HG02840 (cell line): ENCODE measurements around the gene SLC22A8.
"Not testable (repeated sequence)": the region's sequence is repeated elsewhere in the genome, so short reads cannot be mapped to it uniquely, and the experiment has no call there.

ENCODE experiments used
- ATAC-seq: cut with Tn5 transposase; IDR thresholded peaks from one replicate; pipeline ENCODE4 v1.9.1; 2021; ENCODE audit warnings: mild to moderate bottlenecking, moderate library complexity, moderate number of reproducible peaks; ENCODE audit not compliant: unreplicated experiment, low FRiP score

The SLC22A8 gene, protein sequence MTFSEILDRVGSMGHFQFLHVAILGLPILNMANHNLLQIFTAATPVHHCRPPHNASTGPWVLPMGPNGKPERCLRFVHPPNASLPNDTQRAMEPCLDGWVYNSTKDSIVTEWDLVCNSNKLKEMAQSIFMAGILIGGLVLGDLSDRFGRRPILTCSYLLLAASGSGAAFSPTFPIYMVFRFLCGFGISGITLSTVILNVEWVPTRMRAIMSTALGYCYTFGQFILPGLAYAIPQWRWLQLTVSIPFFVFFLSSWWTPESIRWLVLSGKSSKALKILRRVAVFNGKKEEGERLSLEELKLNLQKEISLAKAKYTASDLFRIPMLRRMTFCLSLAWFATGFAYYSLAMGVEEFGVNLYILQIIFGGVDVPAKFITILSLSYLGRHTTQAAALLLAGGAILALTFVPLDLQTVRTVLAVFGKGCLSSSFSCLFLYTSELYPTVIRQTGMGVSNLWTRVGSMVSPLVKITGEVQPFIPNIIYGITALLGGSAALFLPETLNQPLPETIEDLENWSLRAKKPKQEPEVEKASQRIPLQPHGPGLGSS

DNA sequence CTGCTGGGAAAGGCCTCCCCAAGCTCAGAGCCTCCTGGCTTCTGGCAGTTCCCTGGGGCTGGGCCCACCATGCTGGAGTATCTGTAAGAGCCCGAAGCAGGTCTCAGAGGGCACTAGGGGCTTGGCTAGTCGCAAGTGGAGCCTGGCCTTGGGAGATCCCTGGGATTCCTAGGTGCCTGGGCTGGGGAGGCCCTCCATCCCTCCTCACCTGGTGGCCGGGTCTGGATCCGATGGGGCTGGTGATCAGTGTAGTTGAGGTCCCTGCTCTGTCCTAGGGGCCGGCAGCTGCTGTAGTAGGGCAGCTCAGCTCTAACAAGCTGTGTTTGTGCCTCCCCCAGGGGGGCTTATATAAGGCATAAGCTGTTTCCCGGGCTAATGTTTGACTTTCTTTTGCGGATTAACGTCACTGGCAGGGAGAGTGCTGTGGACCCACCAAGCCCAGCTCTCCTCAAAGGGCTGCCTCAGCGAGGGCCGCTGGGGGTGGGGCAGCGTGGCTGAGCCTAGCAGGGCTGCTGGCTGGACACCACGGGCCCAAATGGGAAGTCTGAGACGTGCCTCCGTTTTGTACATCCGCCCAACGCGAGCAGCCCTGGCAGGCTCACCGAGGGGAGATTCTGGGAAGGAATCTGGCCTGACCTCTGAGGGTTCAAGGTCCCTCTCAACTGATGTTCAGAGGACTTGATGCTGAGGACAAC, at the start of gene SLC22A8:
SLC22A8 (minus strand) TSS at position 321 of the 695 bp plus-strand sequence. CDS start 883 bp downstream, outside the sequence.
- ATAC-seq = no peak

DNA sequence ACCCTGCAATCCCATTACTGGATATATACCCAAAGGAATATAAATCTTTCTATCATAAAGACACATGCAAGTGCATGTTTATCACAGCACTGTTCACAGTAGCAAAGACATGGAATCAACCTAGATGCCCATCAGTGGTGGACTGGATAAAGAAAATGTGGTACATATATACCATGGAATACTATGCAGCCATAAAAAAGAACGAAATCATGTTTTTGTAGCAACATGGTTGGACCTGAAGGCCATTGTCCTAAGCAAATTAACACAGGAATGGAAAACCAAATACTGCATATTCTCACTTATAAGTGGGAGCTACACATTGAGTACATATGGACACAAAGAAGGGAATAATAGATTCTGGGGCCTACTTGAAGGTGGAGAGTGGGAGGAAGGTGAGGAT, 30.6 kb upstream of the SLC22A8 start:
- not testable (repeated sequence) for ATAC-seq

DNA sequence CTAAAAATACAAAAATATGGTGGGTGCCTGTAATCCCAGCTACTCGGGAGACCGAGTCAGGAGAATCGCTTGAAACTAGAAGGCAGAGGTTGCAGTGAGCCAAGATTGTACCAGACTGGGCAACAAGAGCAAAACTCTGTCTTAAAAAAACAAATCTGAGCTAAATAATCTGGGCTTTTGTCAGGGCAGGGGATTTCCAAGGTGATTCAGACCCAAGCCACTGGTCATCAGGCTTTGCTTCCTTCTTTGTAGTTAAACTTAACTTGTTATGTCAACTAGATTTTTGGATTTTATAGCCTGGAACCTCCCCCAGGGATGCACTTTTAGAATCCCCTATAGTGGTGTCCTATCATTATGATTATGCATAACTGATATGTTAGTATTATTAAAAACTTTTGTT, 27.0 kb upstream of the SLC22A8 start:
- ATAC-seq = no peak

DNA sequence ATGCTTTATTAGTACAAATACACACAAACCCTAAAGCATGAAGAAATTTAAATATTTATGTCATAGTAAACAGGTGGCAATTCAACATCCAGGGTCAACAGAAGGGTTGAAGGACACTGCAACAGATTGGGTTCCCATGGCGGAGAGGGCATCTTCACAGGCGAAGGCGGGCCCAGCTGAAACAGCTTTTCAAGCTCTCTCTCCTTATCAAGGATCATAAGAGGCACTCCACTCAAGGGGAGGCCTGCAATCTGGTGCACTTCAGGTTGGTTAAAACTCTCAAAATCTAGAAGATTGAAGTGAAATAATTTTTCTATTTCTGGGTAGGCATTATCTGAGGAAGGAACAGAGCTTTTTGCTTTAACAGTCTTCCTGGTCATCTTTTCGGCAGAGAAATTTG, 16.8 kb upstream of the SLC22A8 start:
- ATAC-seq = no peak

DNA sequence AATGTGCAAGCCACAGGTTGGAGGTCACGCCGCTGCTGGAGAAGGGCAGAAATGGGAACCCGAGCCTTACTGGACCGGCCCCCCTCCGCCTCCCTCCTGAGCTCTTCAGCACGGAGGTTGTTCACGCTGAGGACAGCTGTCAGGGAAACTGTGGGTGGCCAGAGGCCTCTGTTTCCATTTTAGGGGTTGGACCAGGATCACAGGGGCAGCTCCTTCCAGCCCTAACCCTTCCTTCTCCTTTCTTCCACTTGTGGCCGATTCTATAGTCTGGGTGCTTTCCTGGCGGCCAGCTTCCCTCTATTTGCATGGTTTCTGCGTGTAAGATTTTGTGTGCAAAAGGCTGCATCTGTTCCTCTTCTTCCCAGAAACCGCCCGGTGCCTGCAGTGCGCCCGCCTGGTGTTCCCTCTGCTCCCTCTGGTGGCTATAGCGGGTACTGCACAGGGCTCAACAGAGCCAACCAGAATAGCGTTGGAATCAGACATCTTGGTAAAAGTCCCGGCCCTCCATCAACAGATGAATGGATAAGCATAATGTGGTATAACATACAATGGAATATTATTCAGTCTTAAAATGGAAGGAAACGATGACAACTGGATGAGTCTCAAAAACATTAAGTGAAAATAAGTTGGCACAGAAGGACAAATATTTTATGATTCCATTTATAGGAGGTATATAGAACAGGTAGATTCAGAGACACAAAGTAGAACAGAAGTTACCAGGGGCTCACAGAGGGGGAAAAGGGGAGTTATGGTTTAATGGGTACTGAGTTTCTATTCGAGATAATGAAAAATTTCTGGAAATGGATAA, 8.4 kb upstream of the SLC22A8 start:
- no peak for ATAC-seq

DNA sequence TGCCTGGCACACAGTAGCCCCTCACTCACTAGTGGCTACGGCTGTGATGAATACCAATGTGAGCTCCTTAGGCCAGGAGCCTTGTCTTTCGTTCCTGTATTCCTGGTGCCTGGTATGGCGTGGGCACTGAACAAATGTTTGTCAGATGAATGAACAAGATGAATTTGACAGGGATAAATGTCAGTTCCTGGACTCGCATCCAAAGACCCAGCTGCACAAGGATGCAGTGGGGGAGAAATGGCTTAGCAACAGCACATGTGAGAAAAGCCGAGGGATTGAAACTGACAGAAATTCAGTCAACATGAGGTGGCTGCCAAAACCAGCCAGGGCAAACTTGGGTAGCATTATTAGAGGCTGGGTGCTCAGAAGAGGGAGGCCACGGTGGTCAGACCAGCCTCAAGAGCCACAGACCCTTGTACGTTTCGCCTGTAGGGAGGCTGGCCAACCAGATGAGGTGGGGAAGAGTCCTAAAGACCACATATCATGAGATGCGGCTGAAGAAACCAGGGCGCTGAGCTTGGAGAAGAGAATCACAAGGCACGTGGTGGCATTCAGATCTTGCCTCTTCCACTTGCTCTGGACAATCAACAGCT, 7.7 kb upstream of the SLC22A8 start:
- no peak for ATAC-seq

DNA sequence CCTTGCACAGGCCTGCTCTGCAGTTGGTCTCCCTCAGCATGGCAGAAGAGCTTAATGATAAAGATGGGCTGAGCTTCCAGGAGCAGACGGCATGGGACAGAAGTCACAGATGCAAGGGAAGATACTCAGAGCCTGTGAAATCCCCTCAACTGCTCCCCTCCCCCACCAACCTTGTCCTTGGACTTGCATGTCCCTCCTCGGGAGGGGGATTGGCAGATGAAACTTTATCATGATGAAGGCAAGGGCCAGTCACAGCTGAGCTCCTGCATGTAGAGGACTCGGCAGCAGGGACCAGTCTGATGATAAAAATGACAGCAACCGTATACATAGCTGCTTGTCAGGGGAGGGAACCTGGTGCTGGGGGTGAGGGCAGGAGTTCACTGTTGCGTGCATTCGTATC, 6.8 kb upstream of the SLC22A8 start:
- ATAC-seq = no peak

DNA sequence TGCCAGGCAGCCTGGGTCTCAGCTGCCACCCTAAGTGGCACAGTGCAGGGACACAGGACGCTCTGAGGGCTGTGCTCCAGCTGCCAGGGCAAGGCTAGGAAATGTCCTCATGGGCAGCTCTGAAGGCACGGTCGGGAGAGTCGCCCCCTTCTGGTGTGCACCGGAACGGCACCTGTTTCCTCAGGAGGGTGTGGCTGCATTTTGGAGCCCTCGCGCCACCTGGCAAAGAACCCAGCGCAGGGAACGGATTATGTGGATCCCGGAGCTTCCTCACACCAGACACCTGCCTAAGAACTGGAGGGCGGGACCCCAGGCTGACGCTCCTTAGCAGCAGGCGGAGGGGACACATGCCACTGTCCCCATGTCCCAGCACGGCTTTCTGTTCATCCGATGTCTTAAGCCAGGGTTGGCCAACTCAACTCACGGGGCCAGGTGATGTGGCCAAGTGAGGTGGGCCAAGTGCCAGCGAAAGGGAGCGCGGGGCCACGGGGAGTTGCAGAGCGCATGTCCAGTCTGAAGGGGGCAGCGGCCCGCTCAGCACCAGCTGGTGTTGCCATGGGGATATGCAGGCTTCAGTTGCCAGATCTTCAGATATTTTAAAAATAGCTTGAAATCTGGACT, 5.1 kb upstream of the SLC22A8 start:
- ATAC-seq = no peak

DNA sequence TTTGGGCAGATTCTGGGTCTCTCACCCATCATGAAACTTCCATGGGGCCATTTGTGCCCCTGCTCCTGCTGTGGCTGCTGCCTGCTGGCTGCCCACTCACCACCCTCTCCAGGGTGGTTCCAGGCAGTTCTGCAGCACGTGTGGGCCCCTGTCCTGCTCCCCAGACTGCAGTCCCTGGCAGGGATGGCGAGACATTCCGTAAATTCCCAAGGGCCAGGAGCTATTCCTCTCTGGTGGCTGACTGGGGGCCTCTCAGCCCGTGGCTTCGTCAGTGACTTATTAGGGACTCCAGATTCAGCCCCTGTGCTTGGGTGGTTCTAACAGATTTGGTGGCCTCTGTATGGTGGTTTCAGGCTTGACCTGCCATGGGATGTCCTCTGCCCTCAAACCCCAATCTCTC, 3.9 kb upstream of the SLC22A8 start:
- no peak for ATAC-seq

DNA sequence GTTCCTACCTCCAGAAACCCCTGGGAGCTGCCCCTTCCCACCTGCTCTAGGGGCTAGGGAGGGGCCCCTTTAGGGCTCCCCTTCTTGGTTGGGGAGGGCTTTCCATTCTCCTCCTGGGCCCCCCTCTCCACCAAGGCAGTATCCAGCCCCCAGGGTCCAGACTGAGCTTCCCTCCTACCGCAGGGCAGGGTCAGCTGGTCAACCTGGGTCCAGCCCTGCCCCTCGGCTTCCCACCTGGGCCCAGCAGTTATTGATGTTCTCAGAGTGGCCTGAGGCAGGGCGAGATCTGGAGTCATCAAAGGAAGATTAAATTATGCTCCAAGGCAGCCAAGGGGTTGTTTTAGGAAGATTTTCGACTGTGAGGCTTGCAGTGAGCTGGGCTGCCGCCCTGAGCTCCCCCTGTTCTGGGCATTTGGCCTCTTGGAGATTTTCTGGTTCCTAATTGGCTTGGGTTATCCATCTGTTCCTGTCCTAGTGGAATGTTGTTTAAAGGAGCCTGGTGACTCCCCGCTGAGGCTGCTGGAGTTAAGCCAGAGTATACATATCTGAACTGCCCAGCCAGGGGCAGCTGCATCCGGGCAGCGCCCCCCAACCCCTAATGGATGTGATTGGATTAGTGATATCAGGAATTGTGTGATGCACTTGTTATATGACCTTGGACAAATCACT, 1.8 kb upstream of the SLC22A8 start:
- no peak for ATAC-seq

DNA sequence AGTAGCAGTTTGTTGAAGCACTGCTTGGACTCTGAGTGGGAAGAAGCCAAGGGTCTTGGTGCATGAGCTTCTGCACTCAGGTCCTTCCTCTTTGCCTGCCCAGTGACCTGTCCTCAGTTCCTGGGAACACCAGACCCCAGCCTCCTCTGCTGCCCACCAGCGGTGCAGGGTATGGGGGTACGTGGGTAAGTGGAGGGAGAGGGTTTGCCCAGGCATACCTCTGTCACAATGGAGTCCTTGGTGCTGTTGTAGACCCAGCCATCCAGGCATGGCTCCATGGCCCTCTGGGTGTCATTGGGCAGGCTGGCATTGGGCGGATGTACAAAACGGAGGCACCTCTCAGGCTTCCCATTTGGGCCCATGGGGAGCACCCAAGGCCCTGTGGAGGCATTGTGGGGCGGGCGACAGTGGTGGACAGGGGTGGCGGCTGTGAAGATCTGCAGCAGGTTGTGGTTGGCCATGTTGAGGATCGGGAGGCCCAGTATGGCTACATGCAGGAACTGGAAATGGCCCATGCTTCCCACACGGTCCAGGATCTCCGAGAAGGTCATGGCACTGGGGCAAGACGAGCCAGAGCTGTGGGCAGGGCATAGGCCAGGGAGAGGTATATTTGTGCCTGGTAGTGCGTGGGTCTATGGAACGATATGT, 1.1 kb downstream of the SLC22A8 start:
- no peak for ATAC-seq

DNA sequence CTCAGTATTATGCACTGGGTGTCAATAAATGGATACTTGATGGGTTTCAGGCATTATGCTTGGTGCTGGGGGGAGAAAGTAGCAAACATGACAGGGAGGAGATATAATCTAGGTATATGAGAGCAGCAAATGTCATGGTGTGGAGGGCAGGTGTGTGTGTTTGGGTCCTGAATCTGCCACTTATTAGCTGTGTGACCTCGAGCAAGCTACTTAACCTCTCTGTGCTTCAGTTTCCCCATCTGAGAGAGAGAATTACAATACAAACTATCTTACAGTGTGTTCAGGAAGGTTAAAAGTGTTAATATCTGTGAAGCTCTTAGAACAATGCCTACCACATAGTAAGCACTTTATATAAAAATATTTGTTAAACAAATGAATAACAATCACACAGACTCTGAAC, 2.8 kb downstream of the SLC22A8 start:
- ATAC-seq = no peak

DNA sequence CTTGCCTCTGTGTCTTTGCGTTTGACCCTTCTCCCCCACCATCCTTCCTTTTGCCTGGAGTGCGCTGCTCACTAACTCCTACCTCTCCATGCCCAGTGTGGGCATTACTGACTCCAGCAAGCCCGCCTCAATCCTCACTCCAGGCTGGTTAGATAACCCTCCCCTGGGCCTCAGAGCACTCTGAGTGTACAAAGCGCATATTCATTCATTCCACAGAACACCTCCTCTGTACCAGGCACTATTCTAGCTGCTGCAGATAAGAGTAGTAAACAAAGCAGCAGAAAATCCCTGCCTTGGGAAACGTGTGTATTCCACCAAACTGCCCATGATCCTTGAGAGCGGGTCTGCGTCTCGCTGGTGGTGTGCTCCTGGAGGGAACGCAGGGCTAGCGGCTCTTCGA, 3.2 kb downstream of the SLC22A8 start:
- no peak for ATAC-seq

DNA sequence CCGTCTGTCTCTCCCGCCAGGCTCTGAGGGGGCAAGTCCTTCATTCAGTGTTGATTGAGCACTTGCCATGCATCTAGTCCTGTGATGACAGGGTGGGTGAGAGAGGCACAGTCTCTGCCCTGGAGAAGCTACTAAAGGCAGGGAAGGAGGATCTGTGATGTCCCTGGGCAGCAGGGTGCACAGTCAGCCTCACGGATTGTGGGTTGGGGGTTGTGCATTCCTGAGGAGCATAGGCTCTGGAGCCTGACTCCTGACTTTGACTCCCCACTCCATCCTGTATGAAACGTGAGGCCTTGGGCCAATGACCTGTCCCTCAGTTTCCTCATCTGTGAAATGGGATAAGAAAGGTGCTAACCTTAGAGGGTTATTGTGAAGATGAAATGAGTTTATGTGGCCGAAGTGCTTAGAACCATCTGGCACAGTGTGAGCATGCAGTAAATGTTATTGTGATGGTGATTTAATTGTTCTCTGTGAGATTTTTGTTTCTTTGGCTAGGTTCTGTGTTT, 4.7 kb downstream of the SLC22A8 start:
- no peak for ATAC-seq

DNA sequence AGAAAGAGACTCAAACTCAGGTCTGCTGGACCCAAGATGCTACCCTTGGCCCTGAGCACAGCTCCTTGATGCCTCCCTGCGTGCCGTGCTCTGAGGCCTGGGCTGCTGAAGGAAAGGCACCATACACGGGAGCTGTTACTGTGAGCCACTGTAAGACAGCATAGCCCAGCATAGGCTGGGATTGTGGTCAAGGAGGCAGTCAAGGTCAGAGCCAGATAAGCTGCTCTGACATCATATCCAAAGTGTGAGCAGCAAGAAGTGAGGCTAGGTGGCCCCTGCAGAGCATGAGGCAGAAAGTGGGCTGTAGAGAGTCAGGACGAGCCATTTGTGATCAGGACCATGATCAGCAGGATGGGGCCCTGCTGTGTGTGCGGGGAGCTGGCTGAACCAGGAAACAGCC, 7.7 kb downstream of the SLC22A8 start:
- ATAC-seq = no peak

DNA sequence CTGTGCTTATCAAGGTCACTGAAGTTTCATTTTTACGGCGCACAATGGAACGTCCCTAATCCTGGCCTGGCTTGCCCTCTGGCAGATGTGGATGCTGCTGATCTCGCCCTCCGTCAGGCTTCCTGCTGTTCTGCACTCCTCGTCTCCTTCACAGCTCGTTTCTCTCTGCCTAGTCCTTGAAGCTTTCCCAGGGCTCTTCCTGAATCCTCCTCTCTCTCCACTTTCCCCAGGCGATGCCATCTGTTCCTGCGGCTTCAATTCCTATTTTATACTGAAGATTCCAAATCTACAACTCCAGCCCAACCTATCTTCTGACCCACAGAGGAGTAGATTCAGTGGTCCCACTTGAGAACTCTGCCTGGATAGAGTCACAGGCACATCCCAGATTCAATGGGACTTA, 14.2 kb downstream of the SLC22A8 start:
- no peak for ATAC-seq

DNA sequence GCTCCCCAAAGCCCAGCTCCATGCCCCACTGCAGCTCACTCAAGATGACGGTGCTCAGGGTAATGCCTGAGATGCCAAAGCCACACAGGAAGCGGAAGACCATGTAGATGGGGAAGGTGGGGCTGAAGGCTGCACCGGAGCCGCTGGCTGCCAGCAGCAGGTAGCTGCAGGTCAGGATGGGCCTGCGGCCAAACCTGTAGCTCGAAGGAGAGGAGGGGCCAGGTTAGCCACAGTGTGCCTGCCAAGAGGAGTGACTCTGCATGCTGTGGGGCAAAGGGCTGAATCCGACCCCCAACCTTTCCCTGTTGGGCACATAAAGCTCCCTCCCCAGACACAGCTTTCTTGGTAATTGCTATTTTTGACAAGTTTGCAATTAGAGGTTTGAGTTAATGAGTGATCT, 16.0 kb downstream of the SLC22A8 start:
- no peak for ATAC-seq

DNA sequence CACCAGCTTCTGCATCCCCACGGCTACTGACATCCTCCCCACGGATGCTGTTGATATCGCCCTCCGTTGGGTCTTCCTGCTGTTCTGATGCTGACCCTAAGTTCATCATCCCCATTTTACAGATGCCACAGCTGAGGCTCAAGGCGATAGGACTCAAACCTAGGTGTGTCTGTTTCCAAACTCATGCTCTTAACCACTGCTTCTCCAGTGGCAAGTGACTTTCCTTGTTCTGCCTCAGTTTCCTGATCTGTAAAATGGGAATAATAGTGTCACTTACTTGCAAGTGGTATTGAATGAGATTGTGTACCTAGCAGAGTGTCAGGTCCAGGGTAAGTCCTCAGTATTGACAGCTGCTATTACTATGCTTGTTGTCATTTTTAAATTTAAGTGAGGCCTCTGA, 16.5 kb downstream of the SLC22A8 start:
- ATAC-seq = no peak

DNA sequence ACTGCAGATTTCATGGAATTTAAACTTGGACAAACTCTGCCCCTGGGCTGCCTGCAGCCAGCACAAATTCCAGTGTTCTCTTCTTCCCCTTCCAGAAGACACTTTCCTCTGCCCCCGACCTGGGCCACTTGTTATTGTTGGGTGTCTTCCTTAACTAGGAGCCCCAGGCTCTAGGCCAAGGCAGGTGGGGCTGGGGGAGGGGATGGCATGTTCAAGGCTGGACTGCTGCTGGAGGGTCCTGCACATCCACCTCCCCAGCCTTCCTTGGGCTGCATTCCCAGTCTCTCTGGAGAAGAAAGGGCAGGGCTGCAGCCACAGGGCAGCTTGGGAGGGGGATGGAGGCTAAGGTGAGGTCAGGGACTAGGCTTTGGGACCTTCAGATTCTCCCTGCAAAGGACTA, 19.4 kb downstream of the SLC22A8 start:
- no peak for ATAC-seq
